Panc1 (cell line): ENCODE measurements around the gene RAMP1. TPM values are rescaled to one million over a fixed set of nuclear protein-coding genes. Genes with fewer than 3 reads are reported as not detected.
A peak's percentile ranks its signal among the peaks of the same experiment; 100 is the strongest.

Source experiments
- ATAC-seq: fragments of 200-7000 bp; cut with Tn5 transposase; 2 replicates; pipeline ENCODE4 v1.9.1; 2020; ENCODE audit warnings: mild to moderate bottlenecking, moderate library complexity
- BruUV-seq: library from RNA; stranded (reverse); fragments of 400-500 nt; replicated peaks from 2 replicates; lab custom pipeline; 2021; lab: Mats Ljungman, UMichigan
- CTCF ChIA-PET: fragments of 300-600 bp; sonication (Branson Sonifier 250); formaldehyde crosslinking; loops from one replicate; lab custom pipeline; 2022; ENCODE audit warnings: antibody characterized with exemption; lab: Charles Lee
- POLR2A ChIA-PET: fragments of 300-600 bp; sonication (Branson Sonifier 250); formaldehyde crosslinking; loops from one replicate; lab custom pipeline; 2022; ENCODE audit warnings: antibody characterized with exemption; lab: Charles Lee
- DNase-seq: peaks from one replicate; pipeline ENCODE4 v3.0.0-alpha.2; 2010; ENCODE audit warnings: low read depth, low spot score
- H3K27ac ChIP-seq: 2 replicates; pipeline ENCODE4 v1.5.1; 2011; ENCODE audit warnings: mild to moderate bottlenecking, low read length, inconsistent platforms
- H3K27me3 ChIP-seq: fragments of 200-500 bp; sonication (Bioruptor generic); 2 replicates; pipeline ENCODE4 v1.6.0; 2014; ENCODE audit warnings: low read length, inconsistent platforms; ENCODE audit not compliant: control insufficient read depth, insufficient read depth
- H3K36me3 ChIP-seq: fragments of 200-500 bp; sonication (Bioruptor generic); 2 replicates; pipeline ENCODE4 v1.5.1; 2014; ENCODE audit warnings: inconsistent platforms, mild to moderate bottlenecking, low read length, moderate library complexity; ENCODE audit not compliant: control insufficient read depth, insufficient read depth
- H3K4me1 ChIP-seq: 2 replicates; pipeline ENCODE4 v1.5.1; 2011; ENCODE audit warnings: inconsistent platforms, mild to moderate bottlenecking, low read length, moderate library complexity; ENCODE audit not compliant: control insufficient read depth, insufficient read depth
- H3K4me3 ChIP-seq, 2 experiments: 2 replicates each; pipeline ENCODE4 v1.5.1; 2011 to 2012; ENCODE audit warnings: low read depth in 2 of 2, low read length in 2 of 2, mild to moderate bottlenecking in 2 of 2, inconsistent platforms in 1 of 2, moderate library complexity in 1 of 2
- H3K9me3 ChIP-seq: fragments of 200-500 bp; sonication (Bioruptor generic); 2 replicates; pipeline ENCODE4 v1.5.1; 2014; ENCODE audit warnings: low read depth, mild to moderate bottlenecking, inconsistent platforms, low read length, moderate library complexity; ENCODE audit not compliant: control insufficient read depth, insufficient read depth
- POLR2AphosphoS5 ChIP-seq: IDR thresholded peaks from 2 replicates; pipeline ENCODE4 v1.6.1; 2012; ENCODE audit warnings: mild to moderate bottlenecking, low read depth, low read length, moderate library complexity
- REST ChIP-seq, 2 experiments: IDR thresholded peaks; 2 replicates each; pipeline ENCODE4 v1.6.1; 2011 to 2012; ENCODE audit warnings: low read depth in 2 of 2, control low read depth in 1 of 2, low read length in 1 of 2, mild to moderate bottlenecking in 1 of 2, moderate library complexity in 1 of 2; ENCODE audit not compliant: insufficient read depth in 1 of 2
- SIN3A ChIP-seq: IDR thresholded peaks from 2 replicates; pipeline ENCODE4 v1.6.1; 2012; ENCODE audit warnings: low read depth, mild to moderate bottlenecking, low read length, moderate library complexity, borderline replicate concordance; ENCODE audit not compliant: insufficient read depth
- TCF7L2 ChIP-seq: IDR thresholded peaks from 2 replicates; pipeline ENCODE4 v1.6.1; 2011; ENCODE audit warnings: mild to moderate bottlenecking, low read depth, low read length, inconsistent platforms
- in situ Hi-C: cut with HindIII; loops from 2 replicates; pipeline ENCODE4 v1.10.0; 2016; ENCODE audit warnings: low sequenced_read_pairs, low pct_unique_long_range_greater_than_20kb
- intact Hi-C: fragments of 100-400 bp; cut with micrococcal nuclease; formaldehyde crosslinking; loops from one replicate; pipeline ENCODE4 v1.10.0; 2022; ENCODE audit not compliant: unreplicated experiment
- total RNA-seq: library from RNA; stranded (reverse); gene quantifications from one replicate; pipeline ENCODE4 v1.2.1, GENCODE V29; 2021; ENCODE audit not compliant: unreplicated experiment
- TF ChIP-seq, protein P1 (sequence below): fragments of 450-650 bp; IDR thresholded peaks from 2 replicates; pipeline ENCODE4 v1.5.1; 2017; ENCODE audit warnings: mild to moderate bottlenecking

The RAMP1 gene
- total RNA-seq, 1 experiment from 2014 or later: 17.6 TPM

DNA sequence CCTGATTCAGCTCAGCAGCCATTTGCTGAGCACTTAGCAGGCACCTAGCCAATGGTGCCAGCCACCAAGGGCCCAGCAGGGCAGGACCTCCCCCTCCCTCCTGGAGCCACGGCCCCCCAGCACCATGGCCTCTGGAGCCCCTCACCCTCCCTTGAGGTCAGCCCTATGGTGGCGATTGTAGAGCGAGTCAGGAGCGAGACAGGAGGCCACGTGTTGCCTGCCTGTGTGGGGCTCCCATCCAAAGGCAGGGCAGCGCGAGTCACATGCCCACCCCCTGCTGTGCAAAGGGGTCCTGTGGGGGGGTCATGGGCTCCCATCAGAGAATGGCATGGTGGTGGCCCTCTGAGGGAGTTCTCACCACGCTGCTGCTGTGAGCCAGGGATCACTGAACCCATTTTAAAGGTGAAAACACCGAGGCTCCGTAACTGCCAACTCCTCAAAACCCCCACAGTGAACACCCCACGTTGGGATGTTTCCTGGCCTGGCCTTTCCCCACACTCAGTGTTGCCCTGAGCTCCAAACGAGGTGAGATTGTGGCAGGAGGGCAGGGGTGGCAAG lies 35.6 kb downstream of the RAMP1 start:
- Histone ChIP-seq H3K4me3 (no peak overlapping the region), H3K9me3 (no peaks in the 10 kb centered on the region), H3K4me1 (peaks cover 37% of the 10 kb centered on the region), H3K36me3 (no peaks in the 10 kb centered on the region), H3K27ac (peak overlapping the region; percentile 36; the same call in 1 of the 2 replicates), H3K27me3 (no peaks in the 10 kb centered on the region)
- TF ChIP-seq, protein P1, sequence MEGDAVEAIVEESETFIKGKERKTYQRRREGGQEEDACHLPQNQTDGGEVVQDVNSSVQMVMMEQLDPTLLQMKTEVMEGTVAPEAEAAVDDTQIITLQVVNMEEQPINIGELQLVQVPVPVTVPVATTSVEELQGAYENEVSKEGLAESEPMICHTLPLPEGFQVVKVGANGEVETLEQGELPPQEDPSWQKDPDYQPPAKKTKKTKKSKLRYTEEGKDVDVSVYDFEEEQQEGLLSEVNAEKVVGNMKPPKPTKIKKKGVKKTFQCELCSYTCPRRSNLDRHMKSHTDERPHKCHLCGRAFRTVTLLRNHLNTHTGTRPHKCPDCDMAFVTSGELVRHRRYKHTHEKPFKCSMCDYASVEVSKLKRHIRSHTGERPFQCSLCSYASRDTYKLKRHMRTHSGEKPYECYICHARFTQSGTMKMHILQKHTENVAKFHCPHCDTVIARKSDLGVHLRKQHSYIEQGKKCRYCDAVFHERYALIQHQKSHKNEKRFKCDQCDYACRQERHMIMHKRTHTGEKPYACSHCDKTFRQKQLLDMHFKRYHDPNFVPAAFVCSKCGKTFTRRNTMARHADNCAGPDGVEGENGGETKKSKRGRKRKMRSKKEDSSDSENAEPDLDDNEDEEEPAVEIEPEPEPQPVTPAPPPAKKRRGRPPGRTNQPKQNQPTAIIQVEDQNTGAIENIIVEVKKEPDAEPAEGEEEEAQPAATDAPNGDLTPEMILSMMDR: no peak
- TF ChIP-seq TCF7L2: no peak
- TF ChIP-seq POLR2AphosphoS5: no peak
- TF ChIP-seq REST (IDR thresholded peaks at IDR 0.05; ENCODE audit: insufficient read depth in 1 of 2, low read depth in 2 of 2, low read length in 1 of 2): no peak
- TF ChIP-seq SIN3A: no peak
- no peak for DNase-seq
- intact Hi-C loops (no loop called here), in situ Hi-C loops (no loop called here)
- ChIA-PET POLR2A (no interaction called here), CTCF (no interaction called here)
- no TSS peak for BruUV-seq
- no peak for ATAC-seq

- TF ChIP-seq REST (IDR thresholded peaks at IDR 0.05; ENCODE audit: insufficient read depth in 1 of 2, low read depth in 2 of 2, low read length in 1 of 2) (no peak), TCF7L2 (no peak), POLR2AphosphoS5 (no peak), SIN3A (no peak)
- TF ChIP-seq, protein P1: no peak
- ATAC-seq (peak; percentile 92), DNase-seq (no peak)
- ChIA-PET POLR2A (no interaction called here), CTCF (interaction anchor here (0.6 kb wide), 2 partner anchors 28 to 133 kb away, joined by 4 to 11 read pairs; no protein-coding TSS in a partner anchor)
- H3K4me1 ChIP-seq: peaks cover 37% of the 10 kb centered on the region
- in situ Hi-C loops (no loop called here), intact Hi-C loops (no loop called here)
- no peaks in the 10 kb centered on the region for H3K36me3 ChIP-seq
- H3K9me3 ChIP-seq: no peaks in the 10 kb centered on the region
- H3K27ac ChIP-seq: peak overlapping the region; percentile 49
- no peak overlapping the region for H3K4me3 ChIP-seq
- H3K27me3 ChIP-seq: no peaks in the 10 kb centered on the region
- BruUV-seq: no TSS peak
Measured at GRCh38 chr2:237895544-237896506, 36.4 kb downstream of the RAMP1 start.
